Fibroblast of skin of left quadriceps (primary cell): ENCODE data around the gene CA4.

Experiments
- DNase-seq, 2 experiments: peaks; one replicate each; pipeline ENCODE4 v3.0.0-alpha.2; 2013; ENCODE audit warnings: low read depth in 2 of 2

Gene CA4

GRCh38 chr17:60155427-60155814 is 5.6 kb downstream of the CA4 start:
- no peak for DNase-seq

DNA sequence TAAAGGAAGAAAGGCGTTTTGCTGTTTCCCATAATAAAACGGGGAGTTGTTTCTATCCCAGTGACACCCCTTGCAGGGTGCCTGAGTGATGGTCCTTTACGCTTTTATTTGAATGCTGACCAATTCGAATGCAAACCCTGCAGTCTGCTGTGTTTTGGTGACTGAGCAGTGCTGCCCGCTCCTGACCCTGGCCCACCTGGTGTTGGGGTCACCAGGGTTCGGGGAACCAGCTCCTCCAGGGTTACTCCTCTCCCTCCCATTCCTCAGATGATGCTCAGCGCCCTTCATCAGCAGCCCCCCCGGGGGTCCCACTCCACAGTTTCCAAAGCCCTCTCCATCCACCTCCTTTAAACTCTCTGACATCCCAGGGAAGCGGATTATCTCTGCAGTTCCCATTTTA is 6.0 kb downstream of the CA4 start:
- DNase-seq = no peak

DNA sequence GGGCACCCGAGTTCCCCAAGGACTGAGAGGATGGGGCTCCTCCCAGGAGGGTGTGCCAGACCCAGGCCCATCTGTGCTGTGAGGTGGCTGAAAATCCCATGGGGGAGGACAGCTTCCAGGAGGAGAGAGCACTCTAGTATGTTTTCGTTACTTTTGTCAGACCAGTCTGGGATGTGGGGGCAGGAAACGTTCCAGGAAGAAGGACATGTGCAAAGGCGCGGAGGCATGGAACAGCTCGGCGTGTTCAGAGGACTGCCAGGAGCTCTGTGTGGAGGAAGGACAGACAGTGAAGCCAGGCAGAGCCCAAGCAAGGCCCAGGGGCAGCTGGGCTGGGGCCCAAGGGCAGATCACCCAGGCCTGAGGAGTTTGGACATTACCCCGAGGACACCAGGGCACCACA is 7.0 kb downstream of the CA4 start:
- DNase-seq = no peak

- no peak for DNase-seq
These were observed 7.8 kb downstream of the CA4 start for GRCh38 chr17:60157487-60158040.

- DNase-seq = no peak
These were observed 9.1 kb downstream of the CA4 start for GRCh38 chr17:60158751-60159478.

DNA sequence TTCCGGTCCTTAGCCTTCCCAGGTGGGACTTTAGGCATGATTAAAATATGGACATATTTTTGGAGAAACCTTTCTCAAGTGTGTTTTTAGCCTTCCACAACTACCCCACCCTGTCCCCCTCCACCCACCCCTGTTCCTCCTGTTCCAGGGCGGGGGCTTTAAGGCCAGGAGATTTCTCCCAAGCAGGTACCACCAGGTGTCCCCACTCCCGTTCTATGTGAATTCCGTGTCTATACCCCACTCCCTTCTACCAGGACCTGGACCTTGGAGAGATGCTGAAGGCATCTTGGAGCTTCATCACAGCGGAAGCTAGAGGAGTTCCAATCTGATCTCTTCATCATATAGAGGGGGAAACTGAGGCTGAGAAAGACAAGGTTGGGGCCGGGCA is 9.7 kb downstream of the CA4 start:
- DNase-seq = no peak

- no peak for DNase-seq
These were observed 11.2 kb downstream of the CA4 start for GRCh38 chr17:60160829-60161501.

DNA sequence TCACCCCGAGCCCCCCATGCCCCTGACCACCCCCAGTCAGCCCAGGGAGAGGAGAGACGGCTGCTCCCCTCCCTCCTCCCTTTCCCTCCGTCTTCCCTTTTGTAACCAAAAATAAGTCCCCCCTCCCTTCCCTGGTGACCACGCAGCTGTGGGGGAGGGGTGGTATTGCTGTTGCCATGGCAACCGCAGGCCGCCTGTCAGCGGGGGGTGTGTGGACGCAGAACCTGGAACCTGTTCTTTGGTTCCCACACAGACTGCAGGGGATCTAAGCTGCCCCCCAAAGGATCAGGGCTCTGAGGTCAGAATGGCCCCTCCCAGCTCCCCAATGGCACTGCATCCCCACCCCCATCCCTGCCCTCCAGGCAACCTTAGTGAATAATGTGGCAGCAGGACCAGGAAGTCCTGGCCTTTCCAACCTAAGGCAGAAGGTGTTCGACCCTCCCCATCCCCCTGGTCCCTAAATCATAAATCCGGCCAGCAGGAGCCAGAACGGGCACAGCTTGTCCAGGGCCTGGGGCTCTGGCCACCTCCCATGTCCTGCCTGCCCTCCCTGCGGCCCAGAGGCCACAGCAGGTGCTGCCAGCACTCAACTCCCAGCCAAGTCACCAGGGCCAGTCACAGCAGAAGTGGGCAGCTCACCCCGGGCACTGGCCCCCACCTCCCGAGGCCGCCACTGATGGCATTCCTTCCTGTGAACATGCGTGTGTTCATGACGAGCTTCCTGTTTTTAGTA is 12.0 kb downstream of the CA4 start:
- DNase-seq = no peak

GRCh38 chr17:60163108-60163784 is 13.5 kb downstream of the CA4 start:
- DNase-seq = no peak

DNA sequence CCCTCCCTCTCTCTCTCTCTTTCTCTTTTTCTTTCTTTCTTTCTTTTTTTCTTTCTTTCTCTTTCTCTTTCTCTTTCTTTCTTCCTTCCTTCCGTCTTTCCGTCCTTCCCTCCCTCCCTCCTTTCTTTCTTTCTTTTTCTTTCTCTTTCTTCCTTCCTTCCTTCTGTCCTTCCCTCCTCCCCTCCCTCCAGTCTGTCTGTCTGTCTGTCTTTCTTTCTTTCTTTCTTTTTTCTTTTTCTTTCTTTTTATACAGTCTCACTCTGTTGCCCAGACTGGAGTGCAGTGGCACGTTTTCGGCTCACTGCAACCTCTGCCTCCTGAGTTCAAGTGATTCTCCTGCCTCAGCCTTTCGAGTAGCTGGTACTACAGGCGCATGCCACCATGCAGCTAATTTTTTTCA is 14.4 kb downstream of the CA4 start:
- no peak for DNase-seq

GRCh38 chr17:60164697-60165096 is 14.9 kb downstream of the CA4 start:
- DNase-seq = no peak

- no peak for DNase-seq
These were observed 15.4 kb downstream of the CA4 start for GRCh38 chr17:60165223-60165622.

GRCh38 chr17:60165971-60166370 is 16.2 kb downstream of the CA4 start:
- no peak for DNase-seq

DNA sequence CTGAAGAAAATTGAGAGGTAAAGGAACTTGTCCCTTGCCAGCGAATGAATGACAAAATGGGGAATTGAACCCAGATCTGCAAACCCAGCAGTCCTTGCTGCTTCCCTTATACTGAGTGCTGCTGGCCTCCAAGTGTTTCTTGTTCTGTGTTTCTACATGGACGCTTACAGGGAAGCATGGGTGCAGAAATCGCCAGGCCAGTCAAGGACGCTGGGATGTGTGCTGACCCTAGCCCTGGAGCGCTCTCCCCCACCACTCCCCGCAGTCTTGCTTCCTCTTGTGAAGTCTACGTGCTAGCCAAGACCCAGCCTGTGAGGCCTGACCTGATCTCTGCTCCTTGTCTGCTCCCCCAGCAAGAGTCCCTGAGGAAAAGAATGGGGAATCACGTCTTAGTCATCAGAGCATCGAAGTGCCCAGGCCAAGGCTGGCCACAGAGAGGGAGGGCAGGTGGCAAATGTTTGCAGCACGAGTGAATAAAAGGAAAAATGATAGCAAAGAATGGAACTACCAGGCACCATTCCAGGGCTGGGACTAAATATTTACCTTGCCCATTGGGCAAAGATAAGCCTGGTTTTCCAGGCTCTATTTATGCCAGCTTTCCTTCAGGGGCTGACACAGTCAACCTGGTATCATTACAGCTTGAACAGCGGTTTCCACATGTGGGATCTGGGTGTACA is 17.4 kb downstream of the CA4 start:
- no peak for DNase-seq

DNA sequence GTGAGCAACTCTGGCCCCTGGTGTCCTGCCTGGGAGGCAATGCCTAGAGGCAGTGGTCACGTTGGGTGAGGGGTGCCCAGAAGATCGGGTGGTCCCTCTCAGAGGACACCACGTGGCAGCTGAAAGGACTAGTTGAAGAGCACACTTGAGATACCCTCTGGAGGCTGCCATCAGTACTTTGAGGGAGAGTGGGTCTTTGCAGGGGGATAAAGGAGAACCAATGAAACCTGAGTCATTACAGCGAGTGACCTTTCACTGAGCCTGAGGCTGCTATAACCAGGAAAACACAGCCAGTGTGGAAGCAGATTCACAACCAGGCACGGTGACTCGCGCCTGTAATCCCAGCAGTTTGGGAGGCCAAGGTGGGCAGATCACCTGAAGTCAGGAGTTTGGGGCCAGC is 18.9 kb downstream of the CA4 start:
- no peak for DNase-seq

- no peak for DNase-seq
These were observed 20.4 kb downstream of the CA4 start for GRCh38 chr17:60169921-60170817.

DNA sequence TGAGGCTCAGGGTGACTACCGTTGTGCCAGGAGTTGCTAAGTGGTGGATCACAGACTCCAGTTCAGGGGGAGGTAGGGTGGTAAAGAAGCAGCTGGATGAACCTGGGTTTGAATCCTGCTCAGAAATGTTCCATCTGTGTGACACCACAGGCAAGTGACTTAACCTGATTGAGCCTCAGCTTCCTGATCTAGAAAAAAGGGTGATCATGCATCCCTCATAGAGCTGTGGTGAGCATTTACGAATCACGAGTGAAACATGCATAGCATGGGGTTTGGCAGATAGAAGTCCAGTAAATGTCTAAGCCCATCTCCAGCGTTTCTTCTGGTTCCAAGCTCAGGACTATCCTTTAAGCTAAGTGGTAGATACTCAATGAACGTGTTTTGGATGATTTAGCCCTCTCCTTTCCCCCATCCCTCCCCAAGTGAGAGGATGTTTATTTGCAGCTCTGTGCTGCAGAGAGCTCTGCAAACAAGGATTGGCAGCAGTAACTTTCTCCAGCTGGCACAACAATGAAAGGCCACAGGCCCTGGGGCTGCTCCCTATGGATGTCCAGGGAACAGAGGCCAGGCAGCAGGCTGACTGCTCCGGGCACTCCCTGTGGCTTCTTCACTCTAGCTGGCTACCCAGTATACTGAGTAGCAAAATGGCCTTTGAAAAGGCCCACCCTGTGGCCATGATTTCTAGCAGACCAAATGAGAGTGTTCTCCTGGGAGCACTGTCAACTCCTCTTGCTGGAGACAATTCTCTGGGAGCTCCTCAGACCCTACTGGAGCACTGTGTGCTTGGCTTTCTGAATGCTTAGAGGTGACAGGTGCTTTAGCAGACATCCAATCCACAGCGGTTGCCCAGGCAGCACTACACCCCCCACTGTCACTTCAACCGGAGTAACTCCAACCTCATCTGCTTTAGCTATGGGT is 21.3 kb downstream of the CA4 start:
- DNase-seq = no peak

DNA sequence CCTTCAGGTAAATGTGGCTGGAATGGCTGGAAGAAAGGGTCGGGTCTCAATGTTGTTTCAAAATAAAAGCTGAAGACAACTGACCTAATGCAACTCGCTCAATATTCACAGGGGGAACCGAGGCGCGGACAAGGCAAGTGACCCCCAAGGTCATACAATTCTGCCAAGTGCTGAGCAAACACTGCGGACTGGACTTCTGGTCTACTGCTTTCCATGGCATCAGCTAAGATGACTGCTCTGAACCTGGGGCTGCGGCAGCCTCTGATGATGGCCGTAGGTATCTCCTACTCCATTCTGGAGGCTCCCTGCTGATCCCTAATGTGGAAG is 21.9 kb downstream of the CA4 start:
- no peak for DNase-seq

DNA sequence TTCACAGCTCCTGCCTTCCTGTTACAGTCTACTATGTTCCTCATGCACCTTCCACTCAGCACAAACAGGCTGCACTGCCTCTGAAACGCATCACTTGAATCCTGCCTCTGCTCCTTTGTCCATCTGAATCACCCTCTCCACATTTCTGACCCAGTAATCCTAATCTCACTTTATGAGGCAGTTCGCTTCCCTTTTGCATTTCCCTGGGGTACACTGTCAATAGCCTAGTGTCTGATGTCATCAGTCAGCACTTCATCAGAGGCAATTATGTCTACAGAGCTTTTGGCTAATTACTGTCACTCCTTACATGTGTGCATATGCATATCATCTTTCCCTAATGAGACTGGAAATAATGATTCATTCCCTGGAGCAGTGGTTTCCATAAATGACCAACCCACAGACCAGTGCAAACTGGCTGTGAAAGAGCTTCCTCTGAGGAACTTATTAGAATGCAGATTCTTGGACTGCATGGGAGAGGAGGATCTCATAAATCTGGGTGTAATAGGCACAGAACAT is 23.6 kb downstream of the CA4 start:
- peak in 1 of 2 experiments; percentile 15 for DNase-seq
